SU-DHL-6 (cell line): ENCODE measurements around the gene ZMAT1.

Experiments used
- H2AFZ ChIP-seq: fragments of 200-600 bp; sonication (generic); 2 replicates; pipeline ENCODE4 v1.6.1; 2014; ENCODE audit warnings: low read depth, mild to moderate bottlenecking, moderate library complexity, mixed read lengths, antibody characterized with exemption, low read length; ENCODE audit not compliant: severe bottlenecking
- H3F3A ChIP-seq: fragments of 200-600 bp; shearing (Covaris generic); 2 replicates; pipeline ENCODE4 v1.6.0; 2016; ENCODE audit warnings: antibody characterized with exemption, mild to moderate bottlenecking; ENCODE audit not compliant: insufficient read depth
- H3K27ac ChIP-seq: fragments of 200-600 bp; sonication (generic); 2 replicates; pipeline ENCODE4 v1.5.1; 2016; ENCODE audit warnings: low read depth, mild to moderate bottlenecking, low read length, moderate library complexity, mixed read lengths
- H3K27me3 ChIP-seq: fragments of 200-600 bp; sonication (generic), shearing (Covaris generic); 2 replicates; pipeline ENCODE4 v1.6.0; 2014; ENCODE audit warnings: mild to moderate bottlenecking, low read length
- H3K36me3 ChIP-seq: fragments of 200-600 bp; sonication (generic); 2 replicates; pipeline ENCODE4 v1.6.1; 2014; ENCODE audit warnings: mild to moderate bottlenecking, low read length, mixed read lengths
- H3K4me2 ChIP-seq: fragments of 300-600, 200-600 bp; shearing (Covaris generic), sonication (generic); 2 replicates; pipeline ENCODE4 v1.6.0; 2014; ENCODE audit warnings: low read length, low read depth, mild to moderate bottlenecking; ENCODE audit not compliant: poor library complexity, severe bottlenecking
- H3K4me3 ChIP-seq: fragments of 200-600 bp; sonication (generic); 2 replicates; pipeline ENCODE4 v1.5.1; 2014; ENCODE audit warnings: antibody characterized with exemption, low read length, mild to moderate bottlenecking, mixed read lengths; ENCODE audit not compliant: insufficient read depth, poor library complexity, severe bottlenecking
- H3K79me2 ChIP-seq: fragments of 200-600 bp; sonication (generic); 2 replicates; pipeline ENCODE4 v1.6.1; 2014; ENCODE audit warnings: mild to moderate bottlenecking, low read length, moderate library complexity; ENCODE audit not compliant: insufficient read depth
- H3K9ac ChIP-seq: fragments of 200-600 bp; sonication (generic); 2 replicates; pipeline ENCODE4 v1.7.0; 2014; ENCODE audit warnings: mild to moderate bottlenecking, low read length
- H3K9me2 ChIP-seq: fragments of 200-600 bp; sonication (generic); replicated peaks from 2 replicates; pipeline ENCODE4 v1.6.1; 2014; ENCODE audit warnings: low read length; ENCODE audit not compliant: insufficient read depth
- H3K9me3 ChIP-seq: fragments of 200-600 bp; sonication (generic); 2 replicates; pipeline ENCODE4 v1.6.1; 2014; ENCODE audit warnings: low read length, mixed read lengths; ENCODE audit not compliant: insufficient read depth
- H4K20me1 ChIP-seq: fragments of 200-600 bp; sonication (generic); 2 replicates; pipeline ENCODE4 v1.6.1; 2014; ENCODE audit warnings: low read depth, mild to moderate bottlenecking, antibody characterized with exemption, low read length, moderate library complexity, mixed read lengths
- CTCF ChIP-seq: fragments of 200-600 bp; sonication (generic); IDR thresholded peaks from one replicate; pipeline ENCODE4 v1.5.1; 2017; ENCODE audit warnings: antibody characterized with exemption, mild to moderate bottlenecking, low read length, moderate library complexity; ENCODE audit not compliant: insufficient read depth, poor library complexity, severe bottlenecking
- EZH2phosphoT487 ChIP-seq: fragments of 200-600 bp; sonication (generic), shearing (Covaris generic); conservative IDR thresholded peaks from 2 replicates; pipeline ENCODE4 v1.6.1; 2018; ENCODE audit warnings: mild to moderate bottlenecking, antibody characterized with exemption, low read length, moderate library complexity, mixed read lengths

The ZMAT1 gene

GRCh38 chrX:101950581-101950980 is 18.8 kb upstream of the ZMAT1 start:
- no peak overlapping the region for H3K9ac ChIP-seq
- no peak for TF ChIP-seq EZH2phosphoT487
- no peak for TF ChIP-seq CTCF
- H3K4me3 ChIP-seq: no peak overlapping the region
- no peak overlapping the region for H3K4me2 ChIP-seq
- H2AFZ ChIP-seq: no peak overlapping the region
- no peaks in the 10 kb centered on the region for H3K36me3 ChIP-seq
- no peaks in the 10 kb centered on the region for H3K27me3 ChIP-seq
- H3K9me3 ChIP-seq: no peaks in the 10 kb centered on the region
- no peaks in the 10 kb centered on the region for H4K20me1 ChIP-seq
- no peaks in the 10 kb centered on the region for H3K79me2 ChIP-seq
- H3K27ac ChIP-seq: no peak overlapping the region
- H3K9me2 ChIP-seq: no peaks in the 10 kb centered on the region
- H3F3A ChIP-seq: no peaks in the 10 kb centered on the region

DNA sequence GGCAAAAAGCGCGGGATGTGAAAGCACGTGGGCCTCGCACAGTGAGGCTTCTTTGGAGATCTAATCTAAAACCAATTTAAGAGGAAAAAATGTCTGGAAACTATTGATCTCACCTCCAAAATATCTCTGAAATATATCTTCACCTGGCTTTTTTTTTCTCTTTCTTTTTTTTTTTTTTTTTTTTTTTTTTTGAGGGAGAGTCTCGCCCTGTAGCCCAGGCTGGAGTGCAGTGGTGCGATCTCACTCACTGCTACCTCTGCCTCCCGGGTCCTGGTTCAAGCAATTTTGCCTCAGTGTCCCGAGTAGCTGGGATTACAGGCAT is 383 bp upstream of the ZMAT1 start:
- Histone ChIP-seq H3F3A (no peaks in the 10 kb centered on the region), H3K27ac (peak overlapping the region; percentile 77)

GRCh38 chrX:101931136-101931487 is 715 bp downstream of the ZMAT1 start:
- Histone ChIP-seq H3K27me3 (no peaks in the 10 kb centered on the region), H3K79me2 (no peaks in the 10 kb centered on the region)

More for the DNA sequence above, 383 bp upstream of the ZMAT1 start:
- H3K4me2 ChIP-seq: peak overlapping the region; percentile 58
- no peaks in the 10 kb centered on the region for H4K20me1 ChIP-seq
- H3K27me3 ChIP-seq: no peaks in the 10 kb centered on the region
- TF ChIP-seq CTCF (no peak), EZH2phosphoT487 (no peak)
- no peak overlapping the region for H3K9ac ChIP-seq
- H3K4me3 ChIP-seq: no peak overlapping the region
- no peaks in the 10 kb centered on the region for H3K9me3 ChIP-seq
- no peaks in the 10 kb centered on the region for H3K79me2 ChIP-seq
- no peaks in the 10 kb centered on the region for H3K36me3 ChIP-seq
- no peak overlapping the region for H2AFZ ChIP-seq
- no peaks in the 10 kb centered on the region for H3K9me2 ChIP-seq

More at GRCh38 chrX:101931136-101931487, 715 bp downstream of the ZMAT1 start:
- peak overlapping the region; percentile 71 for H3K9ac ChIP-seq
- TF ChIP-seq EZH2phosphoT487 (no peak), CTCF (no peak)
- H2AFZ ChIP-seq: peak overlapping the region; percentile 59
- no peaks in the 10 kb centered on the region for H4K20me1 ChIP-seq
- no peaks in the 10 kb centered on the region for H3K9me2 ChIP-seq
- peak overlapping the region; percentile 58 for H3K4me2 ChIP-seq
- H3F3A ChIP-seq: no peaks in the 10 kb centered on the region
- peak overlapping the region; percentile 51 for H3K4me3 ChIP-seq
- H3K27ac ChIP-seq: peak overlapping the region; percentile 77
- H3K9me3 ChIP-seq: no peaks in the 10 kb centered on the region
- H3K36me3 ChIP-seq: no peaks in the 10 kb centered on the region
